WTC11 (cell line): ENCODE data around the gene TSPAN18. TPM values are rescaled to one million over a fixed set of nuclear protein-coding genes. Genes with fewer than 3 reads are reported as not detected.

Experiments used
- ATAC-seq: fragments of 200-7000 bp; cut with Tn5 transposase; 2 replicates; pipeline ENCODE4 v1.10.0; 2021; ENCODE audit warnings: mild to moderate bottlenecking, moderate library complexity
- CTCF ChIA-PET: fragments of 300-600 bp; sonication (Branson Sonifier 250); formaldehyde crosslinking; loops from one replicate; lab custom pipeline; 2021; ENCODE audit warnings: antibody characterized with exemption; lab: Charles Lee
- POLR2A ChIA-PET: fragments of 350-600 bp; sonication (Branson Sonifier 250); formaldehyde crosslinking; loops from one replicate; lab custom pipeline; 2021; ENCODE audit warnings: antibody characterized with exemption; lab: Charles Lee
- DNase-seq: peaks from one replicate; pipeline ENCODE4 v3.0.0; 2021; ENCODE audit warnings: low spot score
- H3K27ac Mint-ChIP-seq: 2 replicates; pipeline ENCODE4 v1.8.0; 2021; ENCODE audit warnings: mixed read lengths
- H3K27me3 Mint-ChIP-seq: 2 replicates; pipeline ENCODE4 v1.8.0; 2021; ENCODE audit warnings: low read depth, mild to moderate bottlenecking, moderate library complexity, mixed read lengths
- H3K36me3 Mint-ChIP-seq: 2 replicates; pipeline ENCODE4 v1.8.0; 2021; ENCODE audit warnings: mixed read lengths
- H3K4me1 Mint-ChIP-seq: 2 replicates; pipeline ENCODE4 v1.8.0; 2022; ENCODE audit warnings: mixed read lengths
- H3K4me3 Mint-ChIP-seq: 2 replicates; pipeline ENCODE4 v1.8.0; 2021; ENCODE audit warnings: mild to moderate bottlenecking, moderate library complexity, mixed read lengths
- H3K9me3 Mint-ChIP-seq: 2 replicates; pipeline ENCODE4 v1.8.0; 2021; ENCODE audit warnings: mixed read lengths
- AFF4 ChIP-seq: sonication (generic); formaldehyde crosslinking; IDR thresholded peaks from 2 replicates; pipeline ENCODE4 v1.8.1; 2023; ENCODE audit warnings: mild to moderate bottlenecking, missing genetic modification reagents, borderline replicate concordance
- AR ChIP-seq: fragments of 250-450 bp; sonication (Bioruptor Pico); IDR thresholded peaks from 2 replicates; pipeline ENCODE4 v1.9.0; 2021; ENCODE audit warnings: mild to moderate bottlenecking
- CREB1 ChIP-seq: sonication (generic); formaldehyde crosslinking; IDR thresholded peaks from 2 replicates; pipeline ENCODE4 v1.8.0; 2023; ENCODE audit warnings: mild to moderate bottlenecking, missing genetic modification reagents
- CTCF ChIP-seq: fragments of 200-600 bp; IDR thresholded peaks from 2 replicates; pipeline ENCODE4 v1.8.0; 2022; ENCODE audit warnings: antibody characterized with exemption
- E2F1 ChIP-seq: sonication (generic); formaldehyde crosslinking; IDR thresholded peaks from 2 replicates; pipeline ENCODE4 v1.8.0; 2022; ENCODE audit warnings: mild to moderate bottlenecking, missing genetic modification reagents
- EMX1 ChIP-seq: fragments of 250-450 bp; sonication (Bioruptor Pico); IDR thresholded peaks from 2 replicates; pipeline ENCODE4 v1.8.0; 2021; ENCODE audit warnings: mild to moderate bottlenecking
- FOXP4 ChIP-seq: sonication (generic); formaldehyde crosslinking; IDR thresholded peaks from 2 replicates; pipeline ENCODE4 v1.8.0; 2022; ENCODE audit warnings: mild to moderate bottlenecking, missing genetic modification reagents
- JUN ChIP-seq: sonication (generic); formaldehyde crosslinking; IDR thresholded peaks from 2 replicates; pipeline ENCODE4 v1.8.0; 2023; ENCODE audit warnings: mild to moderate bottlenecking, missing genetic modification reagents
- NR2C2 ChIP-seq: sonication (generic); formaldehyde crosslinking; IDR thresholded peaks from 2 replicates; pipeline ENCODE4 v1.8.0; 2022; ENCODE audit warnings: mild to moderate bottlenecking, missing genetic modification reagents
- OVOL2 ChIP-seq: fragments of 250-450 bp; sonication (Bioruptor Pico); IDR thresholded peaks from 2 replicates; pipeline ENCODE4 v1.9.0; 2021; ENCODE audit warnings: mild to moderate bottlenecking, borderline replicate concordance
- PRDM15 ChIP-seq: sonication (generic); formaldehyde crosslinking; IDR thresholded peaks from 2 replicates; pipeline ENCODE4 v1.8.0; 2022; ENCODE audit warnings: missing genetic modification reagents
- RELA ChIP-seq: sonication (generic); formaldehyde crosslinking; IDR thresholded peaks from 2 replicates; pipeline ENCODE4 v1.8.1; 2022; ENCODE audit warnings: missing genetic modification reagents, mild to moderate bottlenecking, borderline replicate concordance
- SMAD4 ChIP-seq: sonication (generic); formaldehyde crosslinking; IDR thresholded peaks from 2 replicates; pipeline ENCODE4 v1.8.0; 2022; ENCODE audit warnings: mild to moderate bottlenecking, missing genetic modification reagents
- SOX15 ChIP-seq: fragments of 250-450 bp; sonication (Bioruptor Pico); IDR thresholded peaks from 2 replicates; pipeline ENCODE4 v1.9.0; 2021; ENCODE audit warnings: mild to moderate bottlenecking
- TEAD1 ChIP-seq: sonication (generic); formaldehyde crosslinking; IDR thresholded peaks from 2 replicates; pipeline ENCODE4 v1.8.0; 2022; ENCODE audit warnings: mild to moderate bottlenecking, missing genetic modification reagents
- USF2 ChIP-seq: sonication (generic); formaldehyde crosslinking; IDR thresholded peaks from 2 replicates; pipeline ENCODE4 v1.8.1; 2023; ENCODE audit warnings: mild to moderate bottlenecking, missing genetic modification reagents, moderate library complexity
- ZNF317 ChIP-seq: sonication (generic); formaldehyde crosslinking; IDR thresholded peaks from 2 replicates; pipeline ENCODE4 v1.8.1; 2023; ENCODE audit warnings: low read depth, mild to moderate bottlenecking, moderate library complexity, missing genetic modification reagents, borderline replicate concordance
- total RNA-seq: library from RNA; stranded (reverse); gene quantifications from 3 replicates; pipeline ENCODE4 v1.2.3, GENCODE V29; 2021

Gene TSPAN18
- total RNA-seq, 1 experiment from 2014 or later = 44.7 TPM

- Mint-ChIP-seq H3K4me1 (peaks cover 48% of the 10 kb centered on the region), H3K27me3 (peaks cover 19% of the 10 kb centered on the region), H3K4me3 (no peak overlapping the region), H3K36me3 (no peaks in the 10 kb centered on the region), H3K9me3 (no peaks in the 10 kb centered on the region), H3K27ac (0 out of 2 replicates have a peak overlapping the region, but pooled peaks have one; percentile 6)
- DNase-seq (no peak), ATAC-seq (no peak)
- ChIA-PET CTCF (interaction anchor here (0.9 kb wide), 1 partner anchor 97 kb away, joined by 3 read pairs; no protein-coding TSS in a partner anchor), POLR2A (no interaction called here)
- TF ChIP-seq PRDM15 (CRISPR knock-in tag) (no peak), CREB1 (no peak), AFF4 (CRISPR knock-in tag) (no peak), ZNF317 (no peak), NR2C2 (CRISPR knock-in tag) (no peak), FOXP4 (CRISPR knock-in tag) (no peak), OVOL2 (CRISPR knock-in tag) (no peak), EMX1 (CRISPR knock-in tag) (no peak)
These were observed 103.1 kb downstream of the TSPAN18 start for GRCh38 chr11:44829838-44830237.

GRCh38 chr11:44831605-44832394, 105.0 kb downstream of the TSPAN18 start:
- Mint-ChIP-seq H3K27me3 (peaks cover 8% of the 10 kb centered on the region), H3K9me3 (peaks cover 8% of the 10 kb centered on the region), H3K27ac (no peak overlapping the region)
- ChIA-PET POLR2A (no interaction called here), CTCF (interaction anchor here (1.8 kb wide), 1 partner anchor 8 kb away, joined by 11 read pairs; no protein-coding TSS in a partner anchor)
- no peak for TF ChIP-seq TEAD1 (CRISPR knock-in tag)
- no peak for TF ChIP-seq SMAD4 (CRISPR knock-in tag)
- TF ChIP-seq E2F1 (CRISPR knock-in tag) = no peak
- no peak for TF ChIP-seq USF2
- TF ChIP-seq SOX15 = no peak
- no peak for TF ChIP-seq RELA (CRISPR knock-in tag)
- TF ChIP-seq JUN (CRISPR knock-in tag) = no peak
- no peak for TF ChIP-seq AR (CRISPR knock-in tag)
- no peak for TF ChIP-seq CTCF
- TF ChIP-seq, all 79 proteins: peak for 0
- ATAC-seq (no peak), DNase-seq (no peak)
- Mint-ChIP-seq H3K4me3 (no peak overlapping the region), H3K36me3 (peaks cover 8% of the 10 kb centered on the region), H3K4me1 (peaks cover 51% of the 10 kb centered on the region)
